SKM-1 treated with dmso at 0.1 percent for 144 hours (cell line): ENCODE results near the gene FRMD4B.

Experiments used
- DNase-seq: peaks from one replicate; lab custom pipeline; 2025; ENCODE audit not compliant: unreplicated experiment; lab: John Stamatoyannopoulos, UW

The FRMD4B gene

DNA sequence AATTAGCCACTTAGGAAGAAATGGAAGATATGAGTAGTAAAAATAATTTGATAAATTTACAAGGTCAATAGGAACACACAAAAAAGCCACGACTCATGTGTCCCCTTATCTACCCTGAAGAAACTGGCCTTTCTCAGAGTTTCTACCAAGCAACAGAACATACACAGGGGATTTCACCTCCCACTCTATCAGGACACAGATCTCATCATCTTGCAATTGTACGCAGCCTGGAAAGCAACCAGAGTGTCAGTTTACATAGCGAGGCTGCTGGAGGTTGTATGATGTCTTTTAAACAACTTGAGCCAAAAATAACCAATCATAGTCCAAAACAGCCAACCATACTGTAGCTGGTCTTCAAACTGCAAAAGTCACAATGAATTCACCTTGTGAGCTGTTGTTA is 243.8 kb downstream of the FRMD4B start:
- DNase-seq = no peak

DNA sequence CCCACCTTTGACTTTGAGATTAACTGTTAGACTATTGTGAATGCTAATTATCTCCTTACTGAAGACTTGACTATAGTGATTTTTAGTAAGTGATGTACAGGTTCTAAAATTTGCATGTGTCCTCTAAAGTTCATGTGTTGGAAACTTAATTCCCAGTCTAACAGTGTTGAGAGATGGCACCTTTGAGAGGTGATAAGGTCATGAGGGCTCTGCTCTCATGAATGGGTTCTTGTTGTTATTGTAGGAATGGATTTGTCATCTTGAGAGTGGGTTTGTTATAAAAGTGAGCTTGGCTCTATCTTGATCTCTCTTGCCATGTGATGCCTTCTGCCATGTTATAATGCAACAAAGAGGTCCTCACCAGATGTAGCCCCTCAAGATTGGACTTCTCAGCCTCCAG is 244.6 kb downstream of the FRMD4B start:
- no peak for DNase-seq

DNA sequence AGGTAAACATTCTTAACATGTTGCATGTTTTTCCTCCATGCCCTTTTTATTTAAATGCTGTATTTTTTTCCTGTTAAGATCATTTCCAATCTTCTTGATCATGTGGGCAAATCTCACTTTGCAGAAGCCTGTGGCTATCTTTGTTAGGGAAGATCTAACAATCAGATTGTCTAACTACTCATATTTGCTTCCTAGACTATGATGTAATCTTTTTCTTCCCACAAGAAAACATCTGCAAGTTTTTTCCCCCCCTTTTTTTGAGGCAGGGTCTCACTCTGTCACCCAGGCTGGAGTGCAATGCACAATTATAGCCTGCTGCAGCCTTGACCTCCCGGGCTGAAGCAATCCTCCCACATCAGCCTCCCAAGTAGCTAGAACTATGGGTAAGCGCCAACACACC is 248.5 kb downstream of the FRMD4B start:
- no peak for DNase-seq

DNA sequence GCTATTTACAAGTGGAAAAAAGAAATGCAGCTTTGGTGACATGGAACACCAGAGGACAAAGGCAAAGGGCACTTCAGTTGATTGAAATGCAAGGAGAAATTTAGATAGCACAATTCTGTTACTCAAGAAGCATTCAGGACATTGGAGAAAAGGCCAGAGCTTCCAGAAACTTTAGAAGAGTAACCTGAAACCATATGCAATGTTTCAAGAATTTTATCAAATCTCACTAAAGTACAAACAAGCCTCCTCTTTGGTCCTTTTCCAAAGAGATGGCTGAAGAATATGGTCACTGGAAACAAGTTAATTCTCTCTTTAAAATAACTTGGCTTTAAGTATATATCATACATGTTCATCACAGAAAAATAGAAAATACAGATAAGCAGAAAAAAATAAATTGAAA is 248.9 kb downstream of the FRMD4B start:
- no peak for DNase-seq

DNA sequence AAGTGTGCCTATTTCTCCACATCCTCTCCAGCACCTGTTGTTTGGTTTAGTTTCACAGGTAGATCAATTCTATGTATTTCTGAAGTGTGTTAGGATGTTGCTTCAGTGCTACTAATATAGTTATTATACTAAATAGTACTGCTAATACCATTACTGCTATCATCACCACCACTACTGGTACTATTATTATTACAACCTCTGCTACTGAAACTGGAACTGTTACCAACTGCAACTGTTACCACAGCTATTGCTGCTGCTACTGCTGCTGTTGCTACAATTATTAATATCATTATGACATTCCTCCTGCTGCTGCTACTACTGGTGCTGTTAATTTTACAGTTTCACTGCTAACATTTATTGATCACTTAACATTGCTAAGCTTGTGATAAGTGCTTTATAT is 255.2 kb downstream of the FRMD4B start:
- no peak for DNase-seq

DNA sequence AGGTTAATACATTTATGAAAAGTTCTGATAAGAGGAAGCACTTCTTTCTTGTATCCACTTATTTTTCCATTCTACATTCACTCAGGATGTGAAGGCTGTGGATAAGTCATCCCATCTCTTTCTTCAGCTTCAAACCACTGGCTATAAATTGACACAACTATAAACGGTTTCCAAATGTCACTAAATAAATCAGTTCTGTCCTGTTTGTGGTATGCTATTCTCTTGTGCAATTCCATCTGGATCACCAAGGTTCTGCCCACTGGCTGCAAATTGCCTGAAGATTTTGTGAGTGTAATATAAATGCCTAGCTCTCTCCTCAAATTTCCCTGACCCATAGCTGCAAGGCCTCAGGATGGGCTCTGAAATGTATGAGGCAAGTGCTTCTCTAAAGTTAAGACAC is 256.4 kb downstream of the FRMD4B start:
- DNase-seq = no peak

DNA sequence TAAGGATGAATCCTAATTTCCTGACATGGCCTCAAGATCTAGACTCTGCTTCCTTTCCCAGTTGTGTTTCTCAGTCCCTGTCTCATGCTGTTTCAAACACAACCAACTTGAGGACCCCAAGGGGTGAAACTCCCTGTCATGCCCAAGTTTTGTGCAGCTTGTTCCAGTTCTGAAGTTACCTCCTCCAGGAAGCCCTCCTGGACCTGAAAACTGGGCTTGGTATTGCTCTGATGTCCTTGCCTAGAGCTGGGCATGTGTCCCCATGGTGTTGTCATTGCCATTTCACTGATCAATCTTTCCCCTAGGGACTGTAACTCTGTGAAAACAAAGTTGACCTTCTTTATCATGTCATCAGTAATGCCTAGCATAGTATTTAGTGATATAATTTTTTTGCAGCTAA is 257.4 kb downstream of the FRMD4B start:
- no peak for DNase-seq

DNA sequence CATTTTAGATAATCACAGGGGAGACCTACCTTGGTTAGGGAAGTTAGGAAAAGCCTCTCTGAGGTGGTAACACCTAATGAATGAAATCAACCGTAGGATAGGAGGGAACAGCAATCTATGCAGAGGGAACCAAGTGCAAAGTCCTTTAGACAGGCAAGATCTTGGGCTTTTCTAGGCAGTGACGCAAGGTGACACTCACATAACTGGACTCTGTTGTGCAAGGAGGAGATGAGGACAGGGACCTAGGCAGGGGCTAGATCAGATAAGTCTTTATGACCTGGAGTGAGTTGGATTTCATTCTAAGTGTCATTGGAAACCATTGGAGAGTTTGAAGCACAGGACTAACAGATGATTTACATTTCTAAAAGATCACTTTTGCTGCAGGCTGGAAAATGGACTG is 258.9 kb downstream of the FRMD4B start:
- peak; percentile 12 for DNase-seq

DNA sequence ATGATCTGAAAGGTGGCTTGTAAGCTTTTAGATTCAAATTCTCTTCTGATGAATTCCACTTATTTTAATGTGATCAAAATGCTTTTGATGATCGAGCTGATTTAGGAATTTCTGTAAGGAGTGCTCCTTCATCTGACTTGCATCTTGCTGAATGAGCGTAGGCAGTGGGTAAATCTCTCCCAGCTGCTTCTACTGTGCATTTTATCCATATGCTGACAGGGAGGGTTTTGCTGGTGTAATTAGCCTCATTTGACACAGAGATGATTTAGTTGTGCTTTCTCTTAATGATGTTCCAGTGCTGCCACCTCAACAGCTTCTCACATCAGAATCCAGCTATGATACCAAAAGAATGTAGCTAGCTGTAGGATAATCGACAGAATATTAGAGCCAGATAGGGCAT is 259.7 kb downstream of the FRMD4B start:
- DNase-seq = no peak

DNA sequence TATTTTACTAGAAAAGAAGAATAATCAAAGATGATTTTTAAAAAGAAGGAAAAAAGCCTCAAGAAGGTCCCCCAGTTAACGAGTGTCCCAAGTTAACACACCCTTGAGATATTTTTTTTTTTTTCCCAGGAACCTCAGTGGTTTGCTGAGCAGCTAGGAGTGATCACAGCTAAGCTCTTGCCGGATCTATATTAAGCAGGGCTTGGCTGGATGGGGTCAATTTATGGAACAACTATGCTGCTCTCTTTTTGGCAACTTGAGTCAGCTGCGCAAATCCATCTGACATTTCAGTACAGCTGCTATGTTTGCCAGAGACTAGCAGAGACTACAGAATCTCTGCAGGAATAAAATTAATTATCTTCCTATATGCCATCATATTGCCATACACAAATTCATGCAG is 263.5 kb downstream of the FRMD4B start, which contains the start of gene LMOD3:
Gene LMOD3, minus strand, starts transcription at position 193 of the 400 bp plus-strand sequence. CDS start 209 bp downstream, outside the sequence.
- DNase-seq = no peak

DNA sequence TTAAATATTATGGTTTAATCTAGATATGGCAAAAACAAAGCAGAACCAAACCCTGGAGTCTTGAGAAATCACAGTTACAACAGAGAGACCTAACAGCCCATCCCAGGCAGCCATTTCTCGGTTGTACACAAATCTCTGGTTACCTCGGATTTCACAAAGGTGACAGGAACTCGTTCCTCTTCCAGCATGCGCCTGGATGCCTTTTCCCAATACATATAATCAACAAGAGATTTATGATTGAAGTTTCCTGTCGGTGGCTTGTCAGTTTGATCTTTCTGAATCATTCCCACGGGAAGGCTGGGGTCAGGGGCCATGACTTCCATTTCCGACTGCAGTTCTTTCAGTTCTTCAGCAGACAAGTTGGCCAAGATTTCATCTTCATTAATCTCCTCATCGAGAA is 263.9 kb downstream of the FRMD4B start:
- DNase-seq = no peak

DNA sequence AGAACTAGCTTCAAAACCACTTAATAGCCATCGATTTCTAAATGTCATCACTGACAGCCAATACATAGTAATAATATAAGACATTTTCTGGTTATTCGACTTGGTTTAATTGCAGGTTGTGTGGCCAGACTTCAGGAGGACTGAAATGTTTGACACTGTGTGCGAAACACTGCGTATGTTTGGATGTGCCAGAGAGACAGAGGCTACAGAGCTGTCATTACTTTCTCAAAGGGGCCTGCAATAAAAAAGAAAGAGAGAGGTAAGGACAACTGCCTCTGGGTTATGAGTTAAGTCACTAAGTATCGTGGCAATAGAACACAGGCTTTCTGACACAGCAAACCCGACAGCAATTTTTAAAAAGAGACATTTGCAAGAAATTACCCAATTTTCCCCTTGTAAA is 264.4 kb downstream of the FRMD4B start:
- DNase-seq = no peak

DNA sequence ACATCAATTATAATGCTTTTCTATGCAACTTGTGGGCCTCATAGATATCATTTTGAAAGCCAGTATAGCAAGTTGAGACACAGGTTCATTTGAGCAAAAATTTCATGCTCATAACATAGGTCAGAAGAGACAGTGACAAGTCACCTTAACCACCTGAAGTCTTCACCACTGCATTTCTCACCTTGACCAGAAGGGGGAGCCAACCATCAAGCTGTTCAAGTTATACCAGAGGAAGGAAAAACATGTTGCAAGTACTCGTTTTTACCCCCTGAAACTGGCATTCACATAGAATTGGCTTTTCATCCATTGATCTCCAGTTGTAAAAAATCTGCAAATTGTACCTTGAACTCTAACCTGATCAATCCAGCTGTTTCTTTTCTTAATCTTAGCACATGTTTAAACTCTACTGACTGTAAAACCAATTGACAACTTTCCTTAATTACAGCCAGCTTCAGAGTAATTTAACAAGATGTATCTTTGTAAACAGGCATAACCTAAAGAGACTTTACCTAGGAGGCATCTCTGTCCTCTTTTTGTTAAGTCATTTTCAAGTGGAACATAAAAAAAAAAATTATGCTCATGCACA is 264.9 kb downstream of the FRMD4B start:
- peak; percentile 46 for DNase-seq
